ENCODE data around the gene ECI1. TPM values are rescaled to one million over a fixed set of nuclear protein-coding genes. Genes with fewer than 3 reads are reported as not detected.
A peak's percentile ranks its signal among the peaks of the same experiment; 100 is the strongest.

Gene ECI1
- total RNA-seq, 1 experiment from 2014 or later = 71.7 TPM

- Histone ChIP-seq H3K27ac (ENCODE audit: low read length) (no peak overlapping the region), H3K9ac (ENCODE audit: low read length) (no peak overlapping the region), H3K79me2 (ENCODE audit: low read length) (peaks cover 37% of the 10 kb centered on the region), H3K9me3 (ENCODE audit: low read length) (no peaks in the 10 kb centered on the region), H3K4me3 (ENCODE audit: low read length) (no peak overlapping the region), H3K4me1 (ENCODE audit: insufficient read depth, low read length) (peaks cover 26% of the 10 kb centered on the region), H3K36me3 (ENCODE audit: low read depth, low read length) (no peaks in the 10 kb centered on the region), H3K27me3 (ENCODE audit: low read length) (no peaks in the 10 kb centered on the region), H3K4me2 (ENCODE audit: low read length) (no peak overlapping the region), H2AFZ (ENCODE audit: low read length) (no peak overlapping the region), H4K20me1 (ENCODE audit: low read length) (0 out of 2 replicates have a peak, but pooled peaks cover 4% of the 10 kb centered on the region), H3F3A (ENCODE audit: low read length, unreplicated experiment) (no peaks in the 10 kb centered on the region), H3K9me2 (replicated peaks; ENCODE audit: low read length) (no peaks in the 10 kb centered on the region)
- TF ChIP-seq EZH2phosphoT487 (IDR thresholded peaks at IDR 0.05; ENCODE audit: borderline replicate concordance, low read length) (no peak), EZH2 (IDR thresholded peaks at IDR 0.05; ENCODE audit: low read length, unreplicated experiment) (no peak), CTCF (conservative IDR thresholded peaks at IDR 0.05; ENCODE audit: low read depth, low read length) (no peak)
- ChIA-PET POLR2A (ENCODE audit: unreplicated experiment) (no interaction called here), CTCF (no interaction called here)
- BruUV-seq (replicated peaks) = no TSS peak
- intact Hi-C loops (cut with micrococcal nuclease) = no loop called here
- DNase-seq (no peak), ATAC-seq (no peak)
These were observed 43.5 kb downstream of the ECI1 start for GRCh38 chr16:2207872-2208271.

- ATAC-seq (no peak), DNase-seq (no peak)
- no peak for TF ChIP-seq CTCF (conservative IDR thresholded peaks at IDR 0.05; ENCODE audit: low read depth, low read length)
- no TSS peak for BruUV-seq (replicated peaks)
- no peaks in the 10 kb centered on the region for H3K9me2 ChIP-seq (replicated peaks; ENCODE audit: low read length)
- H3K79me2 ChIP-seq (ENCODE audit: low read length) = peaks cover 28% of the 10 kb centered on the region
- POLR2A ChIA-PET (ENCODE audit: unreplicated experiment) = no interaction called here
- intact Hi-C loops (cut with micrococcal nuclease) = no loop called here
- H3K27ac ChIP-seq (ENCODE audit: low read length) = no peak overlapping the region
- H3K9me3 ChIP-seq (ENCODE audit: low read length) = no peaks in the 10 kb centered on the region
- no peaks in the 10 kb centered on the region for H3F3A ChIP-seq (ENCODE audit: low read length, unreplicated experiment)
- peak overlapping the region; percentile 85; the same call in 1 of the 2 replicates for H3K4me3 ChIP-seq (ENCODE audit: low read length)
- H3K36me3 ChIP-seq (ENCODE audit: low read depth, low read length) = no peaks in the 10 kb centered on the region
- no peaks in the 10 kb centered on the region for H3K27me3 ChIP-seq (ENCODE audit: low read length)
- CTCF ChIA-PET = interaction anchor here (0.5 kb wide), 1 partner anchor 11 kb away, joined by 4 read pairs; no protein-coding TSS in a partner anchor
- peaks cover 16% of the 10 kb centered on the region for H3K4me1 ChIP-seq (ENCODE audit: insufficient read depth, low read length)
- H2AFZ ChIP-seq (ENCODE audit: low read length) = no peak overlapping the region
- H3K9ac ChIP-seq (ENCODE audit: low read length) = no peak overlapping the region
- no peaks in the 10 kb centered on the region for H4K20me1 ChIP-seq (ENCODE audit: low read length)
- H3K4me2 ChIP-seq (ENCODE audit: low read length) = peak overlapping the region; percentile 96
These were observed 44.5 kb downstream of the ECI1 start for GRCh38 chr16:2206780-2207433.

- Histone ChIP-seq H3K27me3 (ENCODE audit: low read length) (no peaks in the 10 kb centered on the region), H3F3A (ENCODE audit: low read length, unreplicated experiment) (no peaks in the 10 kb centered on the region), H3K4me2 (ENCODE audit: low read length) (peak overlapping the region; percentile 96), H3K4me3 (ENCODE audit: low read length) (peak overlapping the region; percentile 85), H4K20me1 (ENCODE audit: low read length) (no peaks in the 10 kb centered on the region), H3K9me3 (ENCODE audit: low read length) (no peaks in the 10 kb centered on the region), H3K36me3 (ENCODE audit: low read depth, low read length) (no peaks in the 10 kb centered on the region), H3K4me1 (ENCODE audit: insufficient read depth, low read length) (peaks cover 14% of the 10 kb centered on the region), H3K27ac (ENCODE audit: low read length) (no peak overlapping the region), H2AFZ (ENCODE audit: low read length) (no peak overlapping the region), H3K9me2 (replicated peaks; ENCODE audit: low read length) (no peaks in the 10 kb centered on the region), H3K79me2 (ENCODE audit: low read length) (peaks cover 25% of the 10 kb centered on the region), H3K9ac (ENCODE audit: low read length) (peak overlapping the region; percentile 96)
- ATAC-seq (no peak), DNase-seq (no peak)
- intact Hi-C loops (cut with micrococcal nuclease) = no loop called here
- ChIA-PET CTCF (interaction anchor here (0.5 kb wide), 1 partner anchor 10 kb away, joined by 4 read pairs; no protein-coding TSS in a partner anchor), POLR2A (ENCODE audit: unreplicated experiment) (no interaction called here)
- TF ChIP-seq EZH2 (IDR thresholded peaks at IDR 0.05; ENCODE audit: low read length, unreplicated experiment) = no peak
- no TSS peak for BruUV-seq (replicated peaks)
These were observed 45.0 kb downstream of the ECI1 start for GRCh38 chr16:2206420-2206779.
